GM12873 (cell line): ENCODE measurements around the gene CAMKMT.

Experiments
- TF ChIP-seq, protein P1 (sequence below): IDR thresholded peaks from 2 replicates; pipeline ENCODE4 v1.5.1; 2012; ENCODE audit warnings: low read depth, mild to moderate bottlenecking, moderate library complexity, low read length, control low read depth; ENCODE audit not compliant: insufficient read depth; ENCODE audit errors: missing control alignments

The CAMKMT gene

DNA sequence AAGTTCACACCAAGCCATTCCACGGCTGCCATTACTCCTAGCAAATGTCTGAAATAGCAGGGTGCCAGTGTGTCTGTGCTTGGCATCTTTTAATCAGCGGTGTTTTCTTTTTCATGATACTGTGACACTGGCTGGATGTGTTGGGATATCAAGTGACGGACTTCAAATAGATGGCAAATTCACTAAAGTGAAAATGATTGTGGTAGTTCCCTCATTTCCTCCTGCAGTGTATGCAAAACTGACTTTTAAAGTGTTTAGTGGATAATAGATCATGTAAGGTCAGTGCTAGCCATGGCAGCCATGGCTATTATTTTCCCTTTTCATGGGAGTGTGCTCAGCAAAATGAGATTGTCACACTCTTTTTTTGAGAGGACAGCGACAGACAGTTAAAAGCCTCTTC is 318.2 kb downstream of the CAMKMT start:
- TF ChIP-seq, protein P1, sequence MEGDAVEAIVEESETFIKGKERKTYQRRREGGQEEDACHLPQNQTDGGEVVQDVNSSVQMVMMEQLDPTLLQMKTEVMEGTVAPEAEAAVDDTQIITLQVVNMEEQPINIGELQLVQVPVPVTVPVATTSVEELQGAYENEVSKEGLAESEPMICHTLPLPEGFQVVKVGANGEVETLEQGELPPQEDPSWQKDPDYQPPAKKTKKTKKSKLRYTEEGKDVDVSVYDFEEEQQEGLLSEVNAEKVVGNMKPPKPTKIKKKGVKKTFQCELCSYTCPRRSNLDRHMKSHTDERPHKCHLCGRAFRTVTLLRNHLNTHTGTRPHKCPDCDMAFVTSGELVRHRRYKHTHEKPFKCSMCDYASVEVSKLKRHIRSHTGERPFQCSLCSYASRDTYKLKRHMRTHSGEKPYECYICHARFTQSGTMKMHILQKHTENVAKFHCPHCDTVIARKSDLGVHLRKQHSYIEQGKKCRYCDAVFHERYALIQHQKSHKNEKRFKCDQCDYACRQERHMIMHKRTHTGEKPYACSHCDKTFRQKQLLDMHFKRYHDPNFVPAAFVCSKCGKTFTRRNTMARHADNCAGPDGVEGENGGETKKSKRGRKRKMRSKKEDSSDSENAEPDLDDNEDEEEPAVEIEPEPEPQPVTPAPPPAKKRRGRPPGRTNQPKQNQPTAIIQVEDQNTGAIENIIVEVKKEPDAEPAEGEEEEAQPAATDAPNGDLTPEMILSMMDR = no peak

DNA sequence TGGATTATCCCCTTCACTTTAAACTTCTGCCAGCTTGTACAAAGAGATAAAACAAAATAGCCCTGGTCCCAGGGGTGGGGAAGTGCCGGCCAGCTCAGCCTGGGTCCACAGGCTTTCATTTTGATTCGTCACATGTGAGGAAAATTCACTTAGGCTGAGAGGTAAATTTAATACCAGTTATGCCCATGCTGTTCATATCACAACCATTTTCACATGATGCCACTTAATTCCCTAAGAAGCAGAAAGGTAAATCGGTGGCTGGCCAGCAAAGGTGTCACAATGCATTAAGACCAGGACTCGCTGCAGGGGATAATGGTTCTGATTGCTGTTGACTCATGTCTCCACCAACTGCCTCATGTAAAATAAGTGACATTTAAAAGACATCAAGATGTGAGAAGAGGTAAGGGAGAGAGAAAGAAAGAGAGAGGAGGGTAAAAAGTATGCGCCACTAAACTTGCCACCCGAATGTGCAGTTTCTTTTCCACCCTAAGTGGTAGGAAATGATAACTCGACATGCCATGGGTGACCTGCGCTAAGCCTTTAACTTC is 318.8 kb downstream of the CAMKMT start:
- TF ChIP-seq, protein P1 = no peak

DNA sequence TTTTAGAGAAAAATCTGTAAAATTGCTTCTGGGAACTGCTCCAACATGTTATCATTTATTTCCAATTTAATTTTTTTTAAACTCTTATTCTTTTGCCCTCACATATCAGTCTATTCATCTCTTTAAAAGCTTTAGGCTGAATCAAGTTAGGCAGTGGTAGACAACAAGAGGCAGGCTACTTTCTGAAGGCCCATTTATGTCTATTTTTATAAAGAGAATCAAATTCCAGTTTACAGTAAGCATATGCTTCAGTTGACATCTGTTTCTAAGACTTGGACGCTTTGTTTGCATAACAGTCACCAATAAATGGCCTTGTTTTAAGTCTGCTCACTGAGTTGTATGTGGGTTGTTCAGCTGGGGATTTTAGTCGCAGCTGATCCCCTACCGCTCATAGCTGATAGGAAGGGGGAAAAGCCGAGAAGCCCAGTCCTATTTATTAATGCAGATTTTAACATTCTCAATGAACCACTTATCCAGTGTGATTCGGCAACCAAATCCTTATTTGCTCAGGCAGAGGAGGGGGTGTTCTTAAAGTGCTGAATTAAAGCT is 319.3 kb downstream of the CAMKMT start:
- TF ChIP-seq, protein P1 = no peak

DNA sequence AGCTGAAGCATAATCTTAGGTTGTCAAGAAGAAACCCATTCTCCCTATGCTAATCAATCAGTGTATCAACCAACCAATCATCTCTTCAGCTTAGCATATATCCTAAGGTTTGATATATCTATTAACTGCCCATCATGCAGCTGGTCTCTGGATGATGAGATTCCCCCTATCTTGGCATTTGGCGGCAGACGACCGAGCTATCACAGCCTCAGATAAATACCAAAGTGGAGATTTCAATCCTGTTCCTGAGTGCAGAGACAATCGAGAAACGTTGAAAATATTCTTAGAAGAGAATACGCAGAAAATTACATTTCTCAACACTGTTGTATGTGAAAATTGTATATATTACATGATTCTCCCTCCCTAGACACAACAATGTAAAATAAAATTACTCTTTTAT is 320.7 kb downstream of the CAMKMT start:
- TF ChIP-seq, protein P1 = no peak

DNA sequence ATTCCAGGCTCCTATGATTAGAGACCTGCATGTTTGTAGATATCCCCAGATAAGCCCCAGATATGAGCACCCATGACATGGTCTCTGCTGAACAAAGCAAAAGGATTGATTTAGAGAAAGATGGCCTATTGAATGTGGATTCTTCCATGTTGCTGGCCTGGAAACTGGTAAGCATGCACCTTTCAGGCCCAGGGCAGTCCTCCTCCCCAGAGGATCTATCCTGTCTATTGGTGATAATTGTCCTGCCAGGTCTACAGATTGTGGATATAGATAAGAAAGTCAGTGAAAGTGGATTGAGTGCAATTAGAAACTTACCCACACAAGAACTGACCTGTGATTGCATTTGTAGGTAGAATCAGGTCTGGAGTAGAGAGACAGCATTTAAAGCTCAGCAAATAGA is 322.8 kb downstream of the CAMKMT start:
- TF ChIP-seq, protein P1 = no peak

DNA sequence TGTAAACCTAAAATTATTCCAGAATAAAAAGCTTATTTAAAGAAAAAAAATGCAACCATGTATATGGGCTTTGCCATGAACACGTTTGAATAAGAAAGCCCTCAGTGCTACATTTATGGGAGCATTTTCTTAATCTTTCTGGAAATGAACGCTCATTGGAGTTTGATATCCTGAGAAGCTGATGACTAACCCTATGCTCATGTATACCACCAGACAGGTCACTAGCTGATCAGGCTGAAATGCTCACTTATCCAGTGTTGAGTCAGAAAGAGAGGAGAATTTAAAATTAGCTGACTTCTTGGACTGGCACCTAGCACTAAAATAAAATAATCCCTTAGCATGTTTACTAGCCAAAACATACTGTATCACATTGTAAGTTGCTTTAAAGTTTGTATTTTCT is 324.8 kb downstream of the CAMKMT start:
- TF ChIP-seq, protein P1 = no peak

DNA sequence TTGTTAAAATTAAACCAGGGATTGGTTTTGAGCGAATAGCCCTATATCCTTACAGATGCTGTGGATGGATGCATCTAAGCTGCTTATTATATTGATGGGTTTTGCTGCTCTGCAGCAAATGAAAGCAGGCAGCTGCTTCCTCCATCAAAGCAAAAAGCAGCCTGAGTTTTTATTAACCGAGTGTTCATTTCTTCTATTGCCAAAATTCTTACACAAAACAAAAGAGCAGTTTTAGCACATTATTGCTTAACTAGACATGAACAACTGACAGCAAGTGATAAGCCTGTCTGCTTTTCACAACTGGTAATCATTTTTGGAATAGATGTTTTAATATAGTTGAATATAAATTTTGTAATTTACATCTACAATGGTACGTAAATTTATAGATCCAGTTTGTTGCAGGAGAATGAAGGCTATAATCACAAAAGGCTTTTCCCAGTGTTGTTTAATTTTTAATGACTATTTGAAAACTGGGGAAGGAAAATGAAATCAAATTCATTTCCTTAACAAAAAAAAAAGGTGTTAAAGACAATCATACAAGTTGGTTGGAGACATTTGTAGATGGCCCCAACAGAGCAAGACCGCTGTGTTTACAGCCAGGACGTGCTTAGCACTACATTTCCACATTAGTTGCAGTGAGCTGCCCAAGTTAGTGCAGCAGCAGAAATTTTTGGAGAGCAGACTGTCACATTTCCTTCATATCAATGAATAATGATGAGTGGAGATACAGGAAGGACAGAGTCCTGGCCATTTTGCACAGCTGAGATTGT is 326.1 kb downstream of the CAMKMT start:
- TF ChIP-seq, protein P1 = no peak
